PC-9 (cell line): ENCODE data around the gene LRMDA.

Experiments used
- CTCF ChIP-seq: fragments of 200-600 bp; sonication (generic); conservative IDR thresholded peaks from 2 replicates; pipeline ENCODE4 v1.6.1; 2017; ENCODE audit warnings: mixed run types, antibody characterized with exemption, mild to moderate bottlenecking, moderate library complexity
- EZH2 ChIP-seq: fragments of 200-600 bp; sonication (generic); IDR thresholded peaks from 2 replicates; pipeline ENCODE4 v1.8.0; 2017; ENCODE audit warnings: antibody characterized with exemption, low read depth

DNA sequence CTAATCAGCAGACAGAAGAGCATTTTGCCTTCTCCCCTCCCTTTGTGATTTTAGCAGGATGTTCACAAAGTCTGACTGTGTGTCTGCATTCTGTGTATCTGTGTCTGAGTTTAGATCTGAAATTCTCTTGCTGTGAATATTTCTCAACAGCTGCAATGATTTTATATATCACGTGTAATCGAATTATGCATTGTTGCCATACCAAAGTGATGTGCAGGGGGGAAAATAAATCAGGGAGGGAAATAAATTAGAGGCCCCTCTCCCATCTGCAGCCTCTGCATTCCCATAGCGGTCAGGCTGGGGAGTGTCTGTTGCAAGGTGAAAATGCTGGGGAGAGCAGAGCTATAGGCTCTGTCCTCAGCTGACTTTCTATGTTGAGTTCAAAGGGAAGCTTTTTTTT is 209.0 kb downstream of the LRMDA start:
- no peak for TF ChIP-seq CTCF
- no peak for TF ChIP-seq EZH2
